Mucosa of rectum (tissue), 2 donors: ENCODE data around the gene EIF2B4.

Experiments used
- H3K27ac ChIP-seq, 2 donors: one replicate each; pipeline ENCODE4 v1.7.0; 2013; ENCODE audit warnings: inconsistent platforms in 2 of 2, low read depth in 2 of 2, low read length in 2 of 2
- H3K27me3 ChIP-seq, 2 donors: one replicate each; pipeline ENCODE4 v1.7.0; 2013; ENCODE audit warnings: low read length in 2 of 2; ENCODE audit not compliant: control insufficient read depth in 2 of 2, insufficient read depth in 2 of 2
- H3K36me3 ChIP-seq, 2 donors: one replicate each; pipeline ENCODE4 v1.7.0; 2013; ENCODE audit warnings: low read length in 2 of 2; ENCODE audit not compliant: control insufficient read depth in 2 of 2, insufficient read depth in 2 of 2
- H3K4me1 ChIP-seq, 2 donors: one replicate each; pipeline ENCODE4 v1.7.0; 2013; ENCODE audit warnings: low read length in 2 of 2, mild to moderate bottlenecking in 1 of 2; ENCODE audit not compliant: control insufficient read depth in 2 of 2, insufficient read depth in 2 of 2
- H3K4me3 ChIP-seq, 2 donors: one replicate each; pipeline ENCODE4 v1.7.0; 2013; ENCODE audit warnings: low read length in 2 of 2
- H3K9ac ChIP-seq, 2 donors: one replicate each; pipeline ENCODE4 v1.7.0; 2013; ENCODE audit warnings: low read length in 2 of 2, low read depth in 1 of 2, mild to moderate bottlenecking in 1 of 2
- H3K9me3 ChIP-seq, 2 donors: one replicate each; pipeline ENCODE4 v1.7.0; 2013; ENCODE audit warnings: low read length in 2 of 2; ENCODE audit not compliant: control insufficient read depth in 2 of 2
- donor health status: healthy.
- donor health status: Normal muscosa, but diverticular disease.

The EIF2B4 gene

DNA sequence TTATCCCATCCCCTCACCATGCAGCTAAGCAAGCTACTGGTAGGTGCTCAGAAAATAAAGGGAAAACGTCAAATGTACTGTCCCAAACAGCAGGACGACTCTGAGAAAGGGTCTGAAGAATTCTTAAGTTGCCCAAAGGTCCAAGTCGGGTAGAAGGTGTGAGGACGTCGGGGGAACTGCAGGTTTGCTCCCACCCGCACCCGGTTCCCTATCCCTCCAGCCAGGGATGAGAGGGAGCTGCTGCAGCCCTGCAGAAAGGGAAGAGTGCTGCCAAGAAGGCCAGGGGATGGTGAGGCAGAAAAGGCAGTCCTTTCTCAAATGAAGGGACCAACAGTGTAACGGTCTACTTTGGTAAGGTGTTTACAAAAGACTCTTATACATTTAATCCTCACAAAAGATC, 55.0 kb downstream of the EIF2B4 start:
- no peaks in the 10 kb centered on the region for H3K27me3 ChIP-seq
- no peak overlapping the region for H3K9ac ChIP-seq
- H3K4me1 ChIP-seq = no peaks in the 10 kb centered on the region
- no peak overlapping the region for H3K4me3 ChIP-seq
- no peak overlapping the region for H3K27ac ChIP-seq
- H3K36me3 ChIP-seq = peaks cover 0 to 21% of the 10 kb centered on the region in 2 donors
- H3K9me3 ChIP-seq = no peaks in the 10 kb centered on the region

DNA sequence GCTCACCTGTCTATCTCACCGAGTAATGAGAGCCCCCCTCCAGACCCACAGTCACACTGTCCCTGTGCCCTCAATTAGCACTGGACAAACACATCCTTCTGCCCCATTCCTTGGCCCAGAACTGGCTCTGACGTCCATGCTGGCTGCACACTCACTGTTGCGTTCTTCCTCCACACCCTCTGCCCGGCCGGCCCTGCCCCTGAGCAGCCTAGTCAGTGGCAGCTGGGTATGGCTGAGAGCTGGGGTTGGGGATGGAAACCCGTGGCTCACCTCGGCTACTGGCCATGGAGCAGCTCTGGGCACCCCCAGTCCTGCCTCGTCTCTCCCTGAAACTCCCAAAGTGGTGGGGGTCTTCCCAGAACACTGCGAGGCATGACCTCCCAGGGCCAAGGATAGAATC, 55.4 kb downstream of the EIF2B4 start:
- H3K9me3 ChIP-seq = no peaks in the 10 kb centered on the region
- no peak overlapping the region for H3K9ac ChIP-seq
- peaks cover 0 to 23% of the 10 kb centered on the region in 2 donors for H3K36me3 ChIP-seq
- H3K27me3 ChIP-seq = no peaks in the 10 kb centered on the region
- H3K4me3 ChIP-seq = no peak overlapping the region
- no peak overlapping the region for H3K27ac ChIP-seq
- H3K4me1 ChIP-seq = no peaks in the 10 kb centered on the region
